Measurements from ENCODE around the gene MPLKIP.

- no peak for TF ChIP-seq CREB1 (CRISPR knock-in tag; IDR thresholded peaks at IDR 0.05)
- no peak for TF ChIP-seq MAX (CRISPR knock-in tag; IDR thresholded peaks at IDR 0.05)
Observed at GRCh38 chr7:40101201-40101600, 33.2 kb downstream of the MPLKIP start.

Data from WTC11 (cell line).